PC-9 (cell line): ENCODE measurements around the gene GLYATL1. TPM values are rescaled to one million over a fixed set of nuclear protein-coding genes. Genes with fewer than 3 reads are reported as not detected.

Source experiments
- Bru-seq: library from RNA; stranded (reverse); fragments of 400-500 nt; gene quantifications from one replicate; lab custom pipeline; 2021; lab: Mats Ljungman, UMichigan
- BruChase-seq, 2 experiments: library from RNA; stranded (reverse); fragments of 400-500 nt; gene quantifications; one replicate each; lab custom pipeline; 2021; lab: Mats Ljungman, UMichigan
- BruUV-seq: library from RNA; stranded (reverse); fragments of 400-500 nt; replicated peaks from 2 replicates; lab custom pipeline; 2021; lab: Mats Ljungman, UMichigan
- CTCF ChIA-PET: fragments of 300-600 bp; sonication (Branson Sonifier 250); formaldehyde crosslinking; loops from one replicate; lab custom pipeline; 2022; ENCODE audit warnings: antibody characterized with exemption; lab: Charles Lee
- POLR2A ChIA-PET: fragments of 300-600 bp; sonication (Branson Sonifier 250); formaldehyde crosslinking; loops from one replicate; lab custom pipeline; 2022; ENCODE audit warnings: antibody characterized with exemption; ENCODE audit not compliant: unreplicated experiment; lab: Charles Lee
- DNase-seq, 2 experiments: peaks; one replicate each; pipeline versions ENCODE4 v3.0.0 to v3.0.0-alpha.2; 2015 to 2022; ENCODE audit warnings: mixed read lengths in 1 of 2
- H2AFZ ChIP-seq: fragments of 200-600 bp; sonication (generic); 2 replicates; pipeline ENCODE4 v1.8.1; 2017; ENCODE audit warnings: antibody characterized with exemption
- H3F3A ChIP-seq: fragments of 200-600 bp; sonication (generic); 2 replicates; pipeline ENCODE4 v1.8.1; 2017; ENCODE audit warnings: antibody characterized with exemption, mild to moderate bottlenecking, low read depth; ENCODE audit not compliant: insufficient read depth
- H3K27ac ChIP-seq: fragments of 200-600 bp; sonication (generic); 2 replicates; pipeline ENCODE4 v1.6.1; 2016; ENCODE audit warnings: mixed run types
- H3K27me3 ChIP-seq: fragments of 200-600 bp; sonication (generic); 2 replicates; pipeline ENCODE4 v1.6.1; 2016; ENCODE audit warnings: low read depth, mixed run types; ENCODE audit not compliant: insufficient read depth
- H3K36me3 ChIP-seq: fragments of 200-600 bp; sonication (generic); 2 replicates; pipeline ENCODE4 v1.6.1; 2016; ENCODE audit warnings: low read depth, mixed run types
- H3K4me1 ChIP-seq: fragments of 200-600 bp; sonication (generic); replicated peaks from 2 replicates; pipeline ENCODE4 v1.6.1; 2016; ENCODE audit warnings: mixed run types; ENCODE audit not compliant: insufficient read depth
- H3K4me2 ChIP-seq: fragments of 200-600 bp; sonication (generic); 2 replicates; pipeline ENCODE4 v1.6.1; 2017; ENCODE audit warnings: mixed run types
- H3K4me3 ChIP-seq: fragments of 200-600 bp; sonication (generic); 2 replicates; pipeline ENCODE4 v1.6.1; 2016; ENCODE audit warnings: mixed run types
- H3K79me2 ChIP-seq: fragments of 200-600 bp; sonication (generic); 2 replicates; pipeline ENCODE4 v1.6.1; 2017; ENCODE audit warnings: low read depth, mixed run types
- H3K9me2 ChIP-seq: fragments of 200-600 bp; sonication (generic); 2 replicates; pipeline ENCODE4 v1.8.1; 2017; ENCODE audit warnings: mild to moderate bottlenecking; ENCODE audit not compliant: insufficient read depth
- H3K9me3 ChIP-seq: fragments of 200-600 bp; sonication (generic); 2 replicates; pipeline ENCODE4 v1.8.1; 2016; ENCODE audit warnings: low read depth; ENCODE audit not compliant: insufficient read depth
- H4K20me1 ChIP-seq: fragments of 200-600 bp; sonication (generic); 2 replicates; pipeline ENCODE4 v1.8.1; 2017; ENCODE audit not compliant: insufficient read depth
- EZH2 ChIP-seq: fragments of 200-600 bp; sonication (generic); IDR thresholded peaks from 2 replicates; pipeline ENCODE4 v1.8.0; 2017; ENCODE audit warnings: antibody characterized with exemption, low read depth
- intact Hi-C: fragments of 100-400 bp; cut with micrococcal nuclease; formaldehyde crosslinking; loops from one replicate; pipeline ENCODE4 v1.10.0; 2022; ENCODE audit not compliant: unreplicated experiment
- long read RNA-seq: library from polyadenylated mRNA; stranded (forward); transcript quantifications from one replicate; pipeline ENCODE4 v2.0.0, GENCODE V29; 2022
- total RNA-seq: library from RNA; stranded (reverse); gene quantifications from 2 replicates; pipeline ENCODE4 v1.2.3, GENCODE V29; 2021
- TF ChIP-seq, protein P1 (sequence below): fragments of 200-600 bp; sonication (generic); conservative IDR thresholded peaks from 2 replicates; pipeline ENCODE4 v1.6.1; 2017; ENCODE audit warnings: mixed run types, antibody characterized with exemption, mild to moderate bottlenecking, moderate library complexity

The GLYATL1 gene
- total RNA-seq, result not detected in 2 replicates
- not detected for Bru-seq, nascent RNA
- BruChase-seq, experiment 1, labeled RNA remaining after a 2-hour chase, result not detected
- BruChase-seq, experiment 2, labeled RNA remaining after a 6-hour chase, result not detected
- long read RNA-seq, result 0 reads

DNA sequence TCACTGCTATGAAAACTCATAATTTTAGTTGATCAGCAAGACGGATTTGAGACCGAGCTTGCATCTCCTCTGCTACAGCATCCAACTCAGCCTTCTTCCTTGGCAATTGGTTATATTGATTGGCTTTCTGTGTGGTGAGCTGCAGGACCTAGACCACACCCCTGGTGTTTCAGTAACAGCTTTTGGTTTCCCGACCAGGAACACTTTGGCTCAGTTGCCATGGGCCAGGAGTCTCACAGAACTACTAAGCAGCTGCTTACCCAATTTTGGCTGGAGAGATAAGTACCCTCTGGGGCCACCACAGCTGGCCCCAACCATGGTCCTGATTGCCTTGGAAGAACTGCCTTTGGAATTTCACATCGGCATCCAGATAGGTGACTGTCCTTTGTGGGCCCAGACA, at the start of gene GLYATL1:
GLYATL1 (plus strand) TSS at position 212 of the 400 bp plus-strand sequence. CDS start 7,600 bp downstream, outside the sequence.
- Histone ChIP-seq H3K9me2 (no peaks in the 10 kb centered on the region), H3F3A (no peaks in the 10 kb centered on the region), H3K4me3 (no peak within 1 kb of the TSS), H2AFZ (no peak within 1 kb of the TSS), H3K4me2 (no peak within 1 kb of the TSS), H3K79me2 (no peaks in the 10 kb centered on the region), H3K4me1 (no peaks in the 10 kb centered on the region), H3K36me3 (no peaks in the 10 kb centered on the region), H4K20me1 (no peaks in the 10 kb centered on the region), H3K9me3 (no peaks in the 10 kb centered on the region), H3K27ac (no peak within 1 kb of the TSS), H3K27me3 (peaks cover 16% of the 10 kb centered on the region; the same call in 1 of the 2 replicates)
- TF ChIP-seq, protein P1, sequence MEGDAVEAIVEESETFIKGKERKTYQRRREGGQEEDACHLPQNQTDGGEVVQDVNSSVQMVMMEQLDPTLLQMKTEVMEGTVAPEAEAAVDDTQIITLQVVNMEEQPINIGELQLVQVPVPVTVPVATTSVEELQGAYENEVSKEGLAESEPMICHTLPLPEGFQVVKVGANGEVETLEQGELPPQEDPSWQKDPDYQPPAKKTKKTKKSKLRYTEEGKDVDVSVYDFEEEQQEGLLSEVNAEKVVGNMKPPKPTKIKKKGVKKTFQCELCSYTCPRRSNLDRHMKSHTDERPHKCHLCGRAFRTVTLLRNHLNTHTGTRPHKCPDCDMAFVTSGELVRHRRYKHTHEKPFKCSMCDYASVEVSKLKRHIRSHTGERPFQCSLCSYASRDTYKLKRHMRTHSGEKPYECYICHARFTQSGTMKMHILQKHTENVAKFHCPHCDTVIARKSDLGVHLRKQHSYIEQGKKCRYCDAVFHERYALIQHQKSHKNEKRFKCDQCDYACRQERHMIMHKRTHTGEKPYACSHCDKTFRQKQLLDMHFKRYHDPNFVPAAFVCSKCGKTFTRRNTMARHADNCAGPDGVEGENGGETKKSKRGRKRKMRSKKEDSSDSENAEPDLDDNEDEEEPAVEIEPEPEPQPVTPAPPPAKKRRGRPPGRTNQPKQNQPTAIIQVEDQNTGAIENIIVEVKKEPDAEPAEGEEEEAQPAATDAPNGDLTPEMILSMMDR, result no peak
- no peak for TF ChIP-seq EZH2
- POLR2A ChIA-PET, result no interaction called here
- BruUV-seq, result no TSS peak
- intact Hi-C loops, result no loop called here
- no peak for DNase-seq
- CTCF ChIA-PET, result no interaction called here

- H3K9me3 ChIP-seq, result no peaks in the 10 kb centered on the region
- H3K4me3 ChIP-seq, result no peak overlapping the region
- H3K79me2 ChIP-seq, result no peaks in the 10 kb centered on the region
- intact Hi-C loops, result no loop called here
- no peaks in the 10 kb centered on the region for H3F3A ChIP-seq
- no TSS peak for BruUV-seq
- H3K4me2 ChIP-seq, result no peak overlapping the region
- TF ChIP-seq, protein P1, result no peak
- TF ChIP-seq EZH2, result no peak
- H3K9me2 ChIP-seq, result 0 out of 2 replicates have a peak, but pooled peaks cover 6% of the 10 kb centered on the region
- no peak overlapping the region for H2AFZ ChIP-seq
- no peaks in the 10 kb centered on the region for H4K20me1 ChIP-seq
- POLR2A ChIA-PET, result no interaction called here
- no peak overlapping the region for H3K27ac ChIP-seq
- DNase-seq, result no peak
- CTCF ChIA-PET, result no interaction called here
- no peaks in the 10 kb centered on the region for H3K36me3 ChIP-seq
- no peaks in the 10 kb centered on the region for H3K4me1 ChIP-seq
- H3K27me3 ChIP-seq, result no peaks in the 10 kb centered on the region
Observed at GRCh38 chr11:58893899-58894298, 45.4 kb upstream of the GLYATL1 start.

DNA sequence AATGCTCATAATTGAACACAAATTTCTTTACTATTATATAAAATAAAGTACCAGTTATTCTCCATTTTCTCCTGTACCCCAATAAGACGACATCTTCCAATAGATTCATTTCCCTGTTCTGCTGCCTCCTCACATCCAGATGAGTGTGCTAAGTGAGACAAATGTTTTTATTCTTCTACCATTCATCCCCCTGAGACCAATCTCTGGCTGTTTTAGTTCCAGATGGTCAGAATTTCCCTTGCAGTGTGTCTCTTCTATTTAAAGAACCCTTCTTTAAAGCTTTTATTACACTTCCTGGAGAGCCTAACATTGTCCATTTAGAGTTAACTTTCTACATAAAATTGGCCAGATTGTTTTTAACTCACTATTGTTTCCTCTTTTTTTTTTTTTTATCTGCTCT, 41.2 kb upstream of the GLYATL1 start:
- Histone ChIP-seq H3K79me2 (no peaks in the 10 kb centered on the region), H4K20me1 (no peaks in the 10 kb centered on the region), H2AFZ (no peak overlapping the region), H3K4me2 (no peak overlapping the region), H3K36me3 (no peaks in the 10 kb centered on the region), H3K9me2 (0 out of 2 replicates have a peak, but pooled peaks cover 6% of the 10 kb centered on the region), H3F3A (no peaks in the 10 kb centered on the region), H3K27ac (no peak overlapping the region), H3K4me1 (no peaks in the 10 kb centered on the region), H3K9me3 (no peaks in the 10 kb centered on the region), H3K27me3 (no peaks in the 10 kb centered on the region), H3K4me3 (no peak overlapping the region)
- CTCF ChIA-PET, result no interaction called here
- no peak for DNase-seq
- POLR2A ChIA-PET, result no interaction called here
- BruUV-seq, result no TSS peak
- intact Hi-C loops, result no loop called here
- TF ChIP-seq, protein P1, result no peak
- no peak for TF ChIP-seq EZH2
